H1 (cell line): ENCODE measurements around the gene ECEL1. TPM values are rescaled to one million over a fixed set of nuclear protein-coding genes. Genes with fewer than 3 reads are reported as not detected.

Experiments used
- CTCF ChIA-PET: fragments of 300-600 bp; sonication (Branson Sonifier 250); formaldehyde crosslinking; loops from one replicate; lab custom pipeline; 2021; ENCODE audit not compliant: partially characterized antibody; lab: Charles Lee
- POLR2A ChIA-PET: fragments of 300-600 bp; sonication (Branson Sonifier 250); formaldehyde crosslinking; loops from one replicate; lab custom pipeline; 2021; ENCODE audit warnings: inconsistent platforms; ENCODE audit not compliant: partially characterized antibody; lab: Charles Lee
- DNase-seq, 2 experiments: peaks; one replicate each; pipeline versions ENCODE4 v3.0.0 to v3.0.0-alpha.2; 2010 to 2022; ENCODE audit warnings: low spot score in 2 of 2, low read depth in 1 of 2, mixed read lengths in 1 of 2
- FAIRE-seq: peaks from 2 replicates; lab custom pipeline; 2011; peaks lifted over from hg19 to GRCh38; lab: Jason Lieb, UNC
- H2AFZ ChIP-seq: 2 replicates; pipeline ENCODE4 v1.8.1; 2012; ENCODE audit warnings: low read length, inconsistent platforms
- H2AK5ac ChIP-seq: 2 replicates; pipeline ENCODE4 v1.6.1; 2013; ENCODE audit warnings: low read depth, low read length
- H2BK120ac ChIP-seq: replicated peaks from 2 replicates; pipeline ENCODE3; 2013; ENCODE audit warnings: low read depth, low read length, inconsistent platforms
- H2BK12ac ChIP-seq: 2 replicates; pipeline ENCODE4 v1.6.1; 2013; ENCODE audit warnings: low read depth, low read length
- H2BK15ac ChIP-seq: 2 replicates; pipeline ENCODE4 v1.6.1; 2013; ENCODE audit warnings: low read length
- H2BK20ac ChIP-seq: 2 replicates; pipeline ENCODE4 v1.6.1; 2013; ENCODE audit warnings: low read length
- H2BK5ac ChIP-seq: 2 replicates; pipeline ENCODE4 v1.6.1; 2013; ENCODE audit warnings: low read depth, low read length
- H3K14ac ChIP-seq: 2 replicates; pipeline ENCODE4 v1.6.1; 2013; ENCODE audit warnings: inconsistent platforms; ENCODE audit not compliant: insufficient read length
- H3K18ac ChIP-seq: 2 replicates; pipeline ENCODE4 v1.6.1; 2013; ENCODE audit warnings: low read length; ENCODE audit errors: extremely low read depth
- H3K23ac ChIP-seq: 2 replicates; pipeline ENCODE4 v1.6.1; 2013; ENCODE audit warnings: inconsistent platforms; ENCODE audit not compliant: insufficient read length
- H3K23me2 ChIP-seq: 2 replicates; pipeline ENCODE4 v1.6.1; 2013; ENCODE audit warnings: low read depth, low read length
- H3K27ac ChIP-seq: 2 replicates; pipeline ENCODE4 v1.6.1; 2011; ENCODE audit warnings: low read depth, low read length, inconsistent platforms
- H3K27me3 ChIP-seq, 4 experiments: replicated peaks in 1 of 4; 1 replicate in 1 of 4; 2 replicates in 3 of 4; pipeline versions ENCODE4 v1.6.1 to v1.8.1; 2011 to 2013; ENCODE audit warnings: low read length in 3 of 4, mild to moderate bottlenecking in 3 of 4, inconsistent platforms in 2 of 4, mixed read lengths in 2 of 4, moderate library complexity in 1 of 4; ENCODE audit not compliant: control insufficient read depth in 3 of 4, insufficient read depth in 3 of 4; ENCODE audit errors: extremely low read depth in 1 of 4
- H3K36me3 ChIP-seq, 4 experiments: 2 replicates each; pipeline versions ENCODE4 v1.6.1 to v1.8.1; 2011 to 2013; ENCODE audit warnings: mild to moderate bottlenecking in 4 of 4, low read length in 3 of 4, moderate library complexity in 2 of 4, control low read depth in 1 of 4, inconsistent platforms in 1 of 4; ENCODE audit not compliant: insufficient read depth in 4 of 4, control insufficient read depth in 2 of 4
- H3K4ac ChIP-seq: replicated peaks from 2 replicates; pipeline ENCODE3; 2013; ENCODE audit warnings: low read length, low read depth, mixed read lengths, inconsistent platforms; ENCODE audit not compliant: insufficient read length
- H3K4me1 ChIP-seq, 4 experiments: replicated peaks in 1 of 4; 1 replicate in 1 of 4; 2 replicates in 3 of 4; pipeline versions ENCODE4 v1.6.1 to v1.8.1; 2011 to 2013; ENCODE audit warnings: low read length in 3 of 4, inconsistent platforms in 2 of 4, mixed read lengths in 1 of 4; ENCODE audit not compliant: insufficient read depth in 4 of 4, control insufficient read depth in 3 of 4
- H3K4me2 ChIP-seq, 2 experiments: 2 replicates each; pipeline versions ENCODE4 v1.6.1 to v1.8.1; 2011 to 2013; ENCODE audit warnings: low read depth in 2 of 2, low read length in 2 of 2, control low read depth in 1 of 2, inconsistent platforms in 1 of 2, mild to moderate bottlenecking in 1 of 2; ENCODE audit not compliant: insufficient read depth in 1 of 2
- H3K4me3 ChIP-seq, 4 experiments: fragments of 200-600, 300-600 bp in 1 of 4; sonication (generic), shearing (Covaris generic), sonication (Bioruptor Twin) in 1 of 4; 2 replicates each; pipeline versions ENCODE4 v1.5.1 to v1.8.1; 2011 to 2016; ENCODE audit warnings: low read length in 4 of 4, low read depth in 3 of 4, control low read depth in 2 of 4, inconsistent platforms in 2 of 4, mild to moderate bottlenecking in 2 of 4, mixed read lengths in 1 of 4, moderate library complexity in 1 of 4; ENCODE audit not compliant: insufficient read depth in 2 of 4; ENCODE audit errors: extremely low read depth in 1 of 4
- H3K56ac ChIP-seq: replicated peaks from 2 replicates; pipeline ENCODE3; 2013; ENCODE audit warnings: low read depth, mild to moderate bottlenecking, mixed read lengths, low read length, inconsistent platforms; ENCODE audit not compliant: insufficient read length
- H3K79me1 ChIP-seq: 2 replicates; pipeline ENCODE4 v1.6.1; 2013; ENCODE audit warnings: low read depth, low read length, control low read depth
- H3K79me2 ChIP-seq, 2 experiments: 2 replicates each; pipeline versions ENCODE4 v1.6.1 to v1.8.1; 2012 to 2013; ENCODE audit warnings: low read length in 2 of 2, mild to moderate bottlenecking in 2 of 2, inconsistent platforms in 1 of 2; ENCODE audit not compliant: insufficient read depth in 2 of 2, control insufficient read depth in 1 of 2
- H3K9ac ChIP-seq, 4 experiments: replicated peaks in 1 of 4; 1 replicate in 1 of 4; 2 replicates in 3 of 4; pipeline versions ENCODE4 v1.6.1 to v1.8.1; 2011 to 2013; ENCODE audit warnings: low read depth in 3 of 4, low read length in 3 of 4, control low read depth in 2 of 4, mild to moderate bottlenecking in 2 of 4, moderate library complexity in 2 of 4, inconsistent platforms in 1 of 4; ENCODE audit errors: extremely low read depth in 1 of 4
- H3K9me3 ChIP-seq, 2 experiments: 2 replicates each; pipeline versions ENCODE4 v1.6.1 to v1.8.1; 2012 to 2013; ENCODE audit warnings: mild to moderate bottlenecking in 2 of 2, moderate library complexity in 2 of 2, control low read depth in 1 of 2, inconsistent platforms in 1 of 2, low read depth in 1 of 2, low read length in 1 of 2, mixed read lengths in 1 of 2; ENCODE audit not compliant: insufficient read depth in 2 of 2
- H4K20me1 ChIP-seq, 2 experiments: replicated peaks in 1 of 2; 2 replicates each; pipeline versions ENCODE3 to v1.8.1; 2011 to 2013; ENCODE audit warnings: inconsistent platforms in 2 of 2, low read length in 2 of 2, mild to moderate bottlenecking in 1 of 2; ENCODE audit not compliant: insufficient read depth in 2 of 2, control insufficient read depth in 1 of 2
- H4K5ac ChIP-seq: 2 replicates; pipeline ENCODE4 v1.6.1; 2013; ENCODE audit warnings: low read length, low read depth, mixed read lengths, inconsistent platforms; ENCODE audit not compliant: insufficient read length
- H4K8ac ChIP-seq: 2 replicates; pipeline ENCODE4 v1.8.0; 2013; ENCODE audit warnings: mild to moderate bottlenecking, moderate library complexity, low read length, inconsistent platforms; ENCODE audit not compliant: insufficient read depth; ENCODE audit errors: extremely low read depth
- H4K91ac ChIP-seq: replicated peaks from 2 replicates; pipeline ENCODE3; 2013; ENCODE audit warnings: low read length, mixed read lengths, inconsistent platforms; ENCODE audit not compliant: insufficient read length
- CBX8 ChIP-seq: fragments of 300-800, 300-1000 bp; sonication (generic); IDR thresholded peaks from 2 replicates; pipeline ENCODE4 v1.7.1; 2016; ENCODE audit warnings: low read depth, low read length, borderline replicate concordance
- CHD2 ChIP-seq: IDR thresholded peaks from 2 replicates; pipeline ENCODE4 v1.6.1; 2012; ENCODE audit warnings: low read length, improper control_type of control experiment
- EP300 ChIP-seq, 2 experiments: IDR thresholded peaks; 1 replicate in 1 of 2; 2 replicates in 1 of 2; pipeline ENCODE4 v1.6.1; 2011 to 2012; ENCODE audit warnings: low read depth in 2 of 2, low read length in 2 of 2, mild to moderate bottlenecking in 2 of 2, borderline replicate concordance in 1 of 2, inconsistent platforms in 1 of 2, moderate library complexity in 1 of 2
- FOSL1 ChIP-seq: IDR thresholded peaks from 2 replicates; pipeline ENCODE4 v1.6.1; 2011; ENCODE audit warnings: mild to moderate bottlenecking, low read depth, low read length, moderate library complexity; ENCODE audit not compliant: insufficient read depth
- MAFK ChIP-seq: IDR thresholded peaks from 2 replicates; pipeline ENCODE4 v1.6.1; 2012; ENCODE audit warnings: low read depth, mild to moderate bottlenecking, improper control_type of control experiment, low read length
- NANOG ChIP-seq: IDR thresholded peaks from 2 replicates; pipeline ENCODE4 v1.6.1; 2011; ENCODE audit warnings: low read length, low read depth, mild to moderate bottlenecking, inconsistent platforms; ENCODE audit not compliant: insufficient read depth, poor library complexity, severe bottlenecking
- PHF8 ChIP-seq: fragments of 200-600 bp; sonication (generic); conservative IDR thresholded peaks from 2 replicates; pipeline ENCODE4 v1.7.1; 2012; ENCODE audit warnings: low read depth, mild to moderate bottlenecking, inconsistent platforms, low read length, moderate library complexity
- SIN3A ChIP-seq, 2 experiments: IDR thresholded peaks in 1 of 2; conservative IDR thresholded peaks in 1 of 2; 2 replicates each; pipeline ENCODE4 v1.6.1; 2011 to 2012; ENCODE audit warnings: low read length in 2 of 2, improper control_type of control experiment in 1 of 2, low read depth in 1 of 2, mild to moderate bottlenecking in 1 of 2
- SUZ12 ChIP-seq: fragments of 200-600 bp; sonication (generic); IDR thresholded peaks from 2 replicates; pipeline ENCODE4 v1.6.1; 2012; ENCODE audit warnings: mild to moderate bottlenecking, inconsistent platforms, low read length, moderate library complexity, mixed read lengths
- TAF7 ChIP-seq: optimal IDR thresholded peaks from 2 replicates; pipeline ENCODE3; 2011; ENCODE audit warnings: low read depth, mild to moderate bottlenecking, inconsistent platforms, low read length, moderate library complexity, borderline replicate concordance
- TCF12 ChIP-seq: IDR thresholded peaks from 2 replicates; pipeline ENCODE4 v1.6.1; 2011; ENCODE audit warnings: low read depth, mild to moderate bottlenecking, low read length
- WGBS, 2 experiments: shearing (Covaris generic) in 1 of 2; methylation state at CpG; one replicate each; pipeline versions ENCODE4 v1.1.6 to v1.1.7; 2013 to 2015; ENCODE audit warnings: low lambda C conversion rate in 2 of 2, mixed read lengths in 2 of 2, inconsistent platforms in 1 of 2, low coverage in 1 of 2, missing lambda C conversion rate in 1 of 2; ENCODE audit not compliant: insufficient replicate concordance in 2 of 2, insufficient coverage in 1 of 2, insufficient read length in 1 of 2; ENCODE audit errors: extremely low coverage in 1 of 2, missing lambda C conversion rate in 1 of 2; 5-methylcytosine and 5-hydroxymethylcytosine counted together
- polyA plus RNA-seq, 7 experiments: library from polyadenylated mRNA; depleted of rRNA in 3 of 7; stranded (reverse) in 5 of 7; unstranded in 2 of 7; fragments of >200 nt in 5 of 7; fragments of 200-250 nt in 2 of 7; gene quantifications; 1 replicate in 5 of 7; 2 replicates in 1 of 7; 4 replicates in 1 of 7; pipeline versions ENCODE4 v1.2.1 to v1.2.3, GENCODE V29; 2011 to 2013; ENCODE audit warnings: missing spikeins in 2 of 7, mixed read lengths in 2 of 7
- total RNA-seq: library from RNA; stranded (reverse); fragmentation: NEBNext Ultra II Directional; extraction: Animal tissue kit (Norgen Biotek cat#: 25700); gene quantifications from 2 replicates; pipeline ENCODE4 v1.2.1, GENCODE V29; 2021

ECEL1 gene
- total and polyA plus RNA-seq, 2 of the 8 experiments (the other 6 are each of a cell fraction or from before 2014, with no cell fraction given) = 7.7 to 20.2 TPM

DNA sequence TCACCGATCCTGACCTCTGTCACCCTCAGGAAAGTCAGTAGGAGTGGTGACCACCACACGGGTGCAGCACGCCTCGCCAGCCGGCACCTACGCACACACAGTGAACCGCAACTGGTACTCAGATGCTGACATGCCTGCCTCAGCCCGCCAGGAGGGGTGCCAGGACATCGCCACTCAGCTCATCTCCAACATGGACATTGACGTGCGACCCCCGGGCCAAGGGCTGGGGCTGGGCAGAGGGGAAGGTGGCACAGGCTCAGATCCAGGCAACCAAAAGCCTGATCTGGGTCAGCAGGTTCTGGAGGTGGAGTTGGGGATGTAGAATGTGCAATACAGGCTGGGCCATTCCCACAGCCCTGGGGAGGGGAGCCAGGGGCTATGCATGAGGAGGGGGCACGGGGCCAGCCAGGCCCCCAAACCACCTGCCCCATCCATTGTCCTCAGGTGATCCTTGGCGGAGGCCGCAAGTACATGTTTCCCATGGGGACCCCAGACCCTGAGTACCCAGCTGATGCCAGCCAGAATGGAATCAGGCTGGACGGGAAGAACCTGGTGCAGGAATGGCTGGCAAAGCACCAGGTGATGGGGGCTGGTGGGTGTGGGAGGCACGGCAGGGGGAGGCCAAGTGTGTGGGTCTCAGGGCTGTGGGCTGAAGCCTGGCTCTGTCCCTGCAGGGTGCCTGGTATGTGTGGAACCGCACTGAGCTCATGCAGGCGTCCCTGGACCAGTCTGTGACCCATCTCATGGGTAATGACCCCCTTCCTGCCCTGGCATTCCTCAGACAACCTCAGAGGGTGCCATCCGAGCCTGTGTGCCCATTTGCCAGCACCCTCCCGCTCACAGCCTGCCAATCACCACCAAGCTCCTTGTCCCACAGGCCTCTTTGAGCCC is 30.3 kb downstream of the ECEL1 start:
- Histone ChIP-seq H2BK15ac (no peak overlapping the region), H3K79me2 (no peaks in the 10 kb centered on the region), H3K36me3 (no peaks in the 10 kb centered on the region), H3K4ac (no peak overlapping the region), H3K4me1 (peaks cover 0 to 3% (median 0%) of the 10 kb centered on the region in 4 experiments; a peak in 1 of 7 replicates), H3K4me3 (no peak overlapping the region), H3K27me3 (no peaks in the 10 kb centered on the region), H2BK5ac (no peak overlapping the region), H3K14ac (no peak overlapping the region), H3K79me1 (no peaks in the 10 kb centered on the region), H2AFZ (no peak overlapping the region), H3K56ac (no peak overlapping the region), H2AK5ac (no peak overlapping the region), H3K4me2 (no peak overlapping the region), H3K27ac (no peak overlapping the region), H3K9ac (no peak overlapping the region), H2BK20ac (no peak overlapping the region), H4K5ac (no peak overlapping the region), H4K91ac (no peak overlapping the region), H2BK12ac (no peak overlapping the region), H2BK120ac (no peak overlapping the region), H4K20me1 (no peaks in the 10 kb centered on the region), H3K9me3 (no peaks in the 10 kb centered on the region), H4K8ac (no peak overlapping the region), H3K23ac (no peak overlapping the region), H3K18ac (no peak overlapping the region), H3K23me2 (no peaks in the 10 kb centered on the region; the same call in 1 of the 2 replicates)
- no peak for FAIRE-seq
- TF ChIP-seq EP300 (IDR thresholded peaks at IDR 0.05; ENCODE audit: borderline replicate concordance in 1 of 2, low read depth in 2 of 2, low read length in 2 of 2) (no peak), NANOG (no peak), TCF12 (no peak), SUZ12 (no peak), CBX8 (no peak), CHD2 (no peak), TAF7 (no peak), FOSL1 (no peak), SIN3A (conservative IDR thresholded peaks at IDR 0.05 in 1 of 2, IDR thresholded peaks at IDR 0.05 in 1 of 2; ENCODE audit: low read depth in 1 of 2, low read length in 2 of 2) (no peak), MAFK (no peak), PHF8 (no peak)
- ChIA-PET POLR2A (no interaction called here), CTCF (interaction anchor here (1.1 to 1.8 kb wide), 8 partner anchors 10 to 65 kb away, joined by 3 to 9 read pairs (median 4); no protein-coding TSS in a partner anchor)
- no peak for DNase-seq
- 89% methylated on average over 21 of the region's 21 CpGs; no CpG with 5 or more reads in 1 of the 2 experiments for WGBS, 2 experiments
